Pons (tissue), 1 donor: ENCODE measurements around the gene CD19.
"Not testable (repeated sequence)": the region's sequence is repeated elsewhere in the genome, so short reads cannot be mapped to it uniquely, and the experiment has no call there.

Experiments used
- DNase-seq: peaks from one replicate; pipeline ENCODE4 v3.0.0-alpha.2; 2016; ENCODE audit warnings: low spot score

The CD19 gene

GRCh38 chr16:28936784-28937155 lies 5.0 kb downstream of the CD19 start:
- no peak for DNase-seq

- DNase-seq = no peak
These were observed 5.6 kb downstream of the CD19 start for GRCh38 chr16:28937222-28937876.

- no peak for DNase-seq
These were observed 7.0 kb downstream of the CD19 start for GRCh38 chr16:28938721-28939120.

DNA sequence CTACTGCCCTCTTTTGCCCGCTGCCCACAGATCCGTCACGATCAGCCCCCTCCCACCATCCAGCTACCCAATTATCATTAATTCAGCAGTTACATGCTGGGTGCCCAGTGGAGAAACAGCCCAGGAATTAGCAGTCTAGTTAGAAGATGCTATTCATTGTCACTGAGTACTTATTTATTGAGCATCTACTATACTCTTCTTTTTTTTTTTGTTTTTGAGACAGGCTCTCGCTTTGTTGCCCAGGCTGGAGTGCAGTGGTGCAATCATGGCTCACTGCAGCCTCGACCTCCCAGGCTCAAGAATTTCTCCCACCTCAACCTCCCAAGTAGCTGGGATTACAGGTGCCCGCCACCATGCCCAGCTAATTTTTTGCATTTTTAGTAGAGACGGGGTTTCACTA lies 8.1 kb downstream of the CD19 start:
- DNase-seq = not testable (repeated sequence)

DNA sequence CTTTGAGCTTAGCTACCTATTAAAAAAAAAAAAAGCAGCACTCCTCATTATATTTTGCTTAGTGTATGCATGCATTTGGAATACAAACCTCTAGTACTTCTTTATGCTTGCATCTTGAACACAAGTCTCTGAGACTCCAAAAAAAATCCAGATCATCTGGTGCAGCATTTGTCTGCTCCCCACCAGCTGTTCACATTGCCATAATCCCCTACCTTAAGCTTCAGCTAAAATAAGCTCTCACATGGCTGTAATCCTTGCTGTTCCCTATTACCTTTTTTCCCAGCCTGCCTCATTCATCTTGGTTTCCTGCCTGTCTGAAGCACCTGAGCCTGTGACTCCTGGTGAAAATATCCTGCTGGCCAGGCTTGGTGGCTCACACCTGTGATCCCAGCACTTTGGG lies 11.5 kb downstream of the CD19 start:
- DNase-seq = no peak

DNA sequence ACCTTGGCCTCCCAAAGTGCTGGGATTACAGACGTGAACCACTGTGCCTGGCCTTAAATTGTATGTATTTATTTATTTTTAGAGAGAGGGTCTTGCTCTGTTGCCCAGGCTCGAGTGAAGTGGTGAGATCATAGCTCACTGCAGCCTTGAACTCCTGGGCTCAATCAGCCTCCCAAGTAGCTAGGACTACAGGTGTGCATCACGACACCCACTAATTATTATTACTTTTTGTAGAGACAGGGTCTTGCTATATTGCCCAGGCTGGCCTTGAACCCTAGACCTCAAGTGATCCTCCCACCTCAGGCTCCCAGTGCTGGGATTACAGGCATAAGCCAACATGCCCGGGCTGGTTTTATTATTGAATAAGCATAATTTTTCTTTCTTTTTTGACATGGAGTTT lies 14.9 kb downstream of the CD19 start:
- DNase-seq = no peak

DNA sequence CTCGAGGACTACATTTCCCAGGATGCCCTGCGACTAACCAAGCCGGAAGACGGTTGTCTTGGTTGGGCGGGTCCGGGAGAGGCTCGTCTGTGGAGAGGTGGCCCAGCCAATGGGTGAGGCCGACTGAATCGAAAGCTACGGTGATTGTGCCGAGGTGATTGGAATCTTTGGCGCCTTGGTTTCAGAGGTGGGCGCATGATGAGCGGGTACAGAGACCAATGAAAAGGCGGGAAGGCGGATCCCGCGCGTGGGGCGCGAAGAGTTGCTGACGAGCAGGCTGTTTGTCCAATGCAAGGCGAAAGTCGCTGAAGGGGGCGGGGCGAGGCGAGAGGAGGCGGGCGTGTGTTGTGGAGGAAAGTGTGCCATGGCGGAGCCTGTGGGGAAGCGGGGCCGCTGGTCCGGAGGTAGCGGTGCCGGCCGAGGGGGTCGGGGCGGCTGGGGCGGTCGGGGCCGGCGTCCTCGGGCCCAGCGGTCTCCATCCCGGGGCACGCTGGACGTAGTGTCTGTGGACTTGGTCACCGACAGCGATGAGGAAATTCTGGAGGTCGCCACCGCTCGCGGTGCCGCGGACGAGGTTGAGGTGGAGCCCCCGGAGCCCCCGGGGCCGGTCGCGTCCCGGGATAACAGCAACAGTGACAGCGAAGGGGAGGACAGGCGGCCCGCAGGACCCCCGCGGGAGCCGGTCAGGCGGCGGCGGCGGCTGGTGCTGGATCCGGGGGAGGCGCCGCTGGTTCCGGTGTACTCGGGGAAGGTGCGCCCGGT lies 19.1 kb downstream of the CD19 start, which contains the start of gene NFATC2IP:
NFATC2IP (plus strand) TSS at position 290 of the 762 bp plus-strand sequence; CDS start at position 365, 75 bp downstream.
- DNase-seq = peak; percentile 100

GRCh38 chr16:28951410-28951943 lies 19.7 kb downstream of the CD19 start:
- no peak for DNase-seq

DNA sequence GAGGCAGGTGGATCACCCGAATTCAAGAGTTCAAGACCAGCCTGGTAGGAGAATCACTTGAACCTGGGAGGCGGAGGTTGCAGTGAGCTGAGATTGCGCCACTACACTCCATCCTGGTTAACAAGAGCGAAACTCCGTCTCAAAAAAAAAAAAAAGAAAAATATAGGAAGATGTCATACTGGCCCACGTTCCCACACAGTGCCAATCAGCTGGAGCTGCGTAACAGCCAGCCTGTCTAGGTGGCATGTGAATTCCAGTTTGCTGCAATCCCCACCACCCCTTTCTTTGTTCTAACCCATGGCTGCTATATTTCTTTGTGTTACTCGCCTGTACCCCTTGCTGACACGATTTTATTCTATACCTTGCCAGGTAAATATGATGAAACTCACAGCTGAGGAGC lies 26.4 kb downstream of the CD19 start:
- no peak for DNase-seq

- DNase-seq = no peak
These were observed 27.1 kb downstream of the CD19 start for GRCh38 chr16:28958836-28959235.

DNA sequence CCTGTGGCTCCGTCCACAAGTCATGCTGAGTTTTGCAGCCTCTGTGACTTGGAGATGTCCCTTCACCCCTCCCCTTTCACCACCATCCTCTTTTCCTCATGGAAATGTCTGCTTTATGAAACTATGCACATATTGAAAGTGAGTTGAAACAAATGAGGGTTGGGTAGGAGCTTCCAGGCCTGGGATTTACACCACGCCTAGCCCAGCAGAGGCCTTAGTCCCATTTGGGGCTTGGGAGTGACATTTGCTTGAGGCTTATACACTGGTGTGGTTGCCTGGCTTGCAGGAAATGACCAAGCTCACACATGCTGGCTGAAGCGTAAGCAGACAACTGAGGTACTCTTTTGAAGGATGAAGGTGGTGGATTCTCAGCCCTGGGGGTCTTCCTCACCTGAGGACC lies 32.3 kb downstream of the CD19 start:
- no peak for DNase-seq

GRCh38 chr16:28964496-28964895 lies 32.7 kb downstream of the CD19 start:
- no peak for DNase-seq

DNA sequence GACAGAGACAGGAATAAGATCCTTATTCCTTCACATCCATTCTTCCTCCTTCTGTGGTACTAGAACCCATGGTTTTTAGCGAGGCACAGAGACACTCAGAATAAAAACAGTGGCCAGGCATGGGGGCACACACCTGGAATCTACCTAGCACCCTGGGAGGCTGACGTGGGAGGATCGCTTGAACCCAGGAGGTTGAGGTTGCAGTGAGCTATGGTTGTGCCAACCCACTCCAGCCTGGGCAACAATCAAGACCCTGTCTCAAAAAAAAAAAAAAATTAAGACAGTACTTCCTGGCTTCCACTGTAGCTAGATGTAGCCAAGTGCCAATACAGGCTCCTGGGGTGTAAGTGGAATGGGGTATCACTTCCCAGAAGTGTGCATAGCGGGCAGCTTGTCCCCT lies 35.4 kb downstream of the CD19 start:
- no peak for DNase-seq

DNA sequence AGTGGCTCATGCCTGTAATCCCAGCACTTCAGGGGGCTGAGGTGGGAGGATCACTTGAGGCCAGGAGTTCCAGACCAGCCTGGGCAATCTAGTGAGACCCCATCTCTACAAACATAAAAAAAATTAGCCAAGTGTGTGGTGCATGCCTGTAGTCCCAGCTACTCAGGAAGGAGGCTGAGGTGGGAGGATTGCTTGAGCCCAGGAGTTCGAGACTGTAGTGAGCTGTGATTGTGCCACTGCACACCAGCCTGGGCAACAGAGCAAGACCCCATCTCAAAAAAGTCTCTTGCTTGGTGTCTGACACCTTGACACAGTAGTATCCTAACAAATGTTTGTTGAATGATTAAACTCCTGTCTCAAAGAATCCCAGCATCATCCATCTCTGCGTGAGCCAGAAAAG lies 37.9 kb downstream of the CD19 start:
- not testable (repeated sequence) for DNase-seq

DNA sequence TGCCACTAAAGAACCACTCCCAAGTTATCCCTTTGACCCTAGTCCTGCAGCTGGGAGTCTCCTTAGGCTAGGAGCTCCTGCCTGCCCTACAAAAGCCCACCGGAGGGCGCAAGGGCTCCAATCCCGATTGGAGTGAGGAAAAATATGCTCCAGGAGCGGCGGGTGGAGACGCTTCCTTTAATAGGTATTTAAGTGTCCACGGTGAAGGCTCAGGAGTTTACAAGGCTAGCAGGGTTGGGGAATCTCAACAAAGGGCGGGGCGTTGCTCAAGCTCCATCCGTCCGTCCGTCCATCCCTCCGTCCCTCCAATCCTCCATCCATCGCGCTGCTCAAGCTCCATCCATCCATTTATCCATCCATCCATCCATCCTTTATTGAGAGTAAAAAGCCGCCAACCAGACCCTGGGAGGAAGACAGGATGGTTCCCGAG lies 42.3 kb downstream of the CD19 start:
- peak; percentile 74 for DNase-seq

DNA sequence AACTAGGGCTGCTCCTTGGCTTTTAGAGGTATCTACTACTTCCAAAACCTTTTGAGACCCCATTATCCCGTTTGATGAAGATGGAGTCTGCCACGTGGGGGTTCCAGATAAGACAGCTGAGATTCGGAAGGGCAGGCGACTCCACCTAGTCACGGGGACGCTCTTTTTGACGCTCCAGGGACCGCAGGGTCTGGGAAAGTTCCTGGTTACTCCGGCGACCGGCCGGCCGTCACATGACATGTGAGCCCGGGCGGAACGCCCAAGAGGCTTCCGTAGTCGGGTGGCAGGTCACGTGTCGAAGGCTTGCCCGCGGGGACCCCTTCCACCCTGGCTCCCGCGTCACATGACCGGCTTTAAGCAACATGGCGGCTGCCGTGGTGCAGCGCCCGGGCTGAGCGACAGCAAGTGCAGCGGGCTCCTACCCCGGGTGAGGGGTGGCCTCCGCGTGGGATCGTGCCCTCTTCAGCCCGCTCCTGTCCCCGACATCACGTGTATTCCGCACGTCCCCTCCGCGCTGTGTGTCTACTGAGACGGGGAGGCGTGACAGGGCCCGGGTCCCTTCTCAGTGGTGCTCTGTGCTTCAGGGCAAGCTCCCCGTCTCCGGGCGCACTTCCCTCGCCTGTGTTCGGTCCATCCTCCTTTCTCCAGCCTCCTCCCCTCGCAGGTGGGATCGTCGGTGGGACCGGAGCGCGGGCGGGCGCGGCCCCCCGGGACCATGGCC lies 42.8 kb downstream of the CD19 start, which contains the start of gene SPNS1:
SPNS1 (plus strand) TSS at position 342 of the 721 bp plus-strand sequence; CDS start at position 716, 374 bp downstream.
- DNase-seq = peak; percentile 93

GRCh38 chr16:28975158-28975599 lies 43.4 kb downstream of the CD19 start:
- no peak for DNase-seq

DNA sequence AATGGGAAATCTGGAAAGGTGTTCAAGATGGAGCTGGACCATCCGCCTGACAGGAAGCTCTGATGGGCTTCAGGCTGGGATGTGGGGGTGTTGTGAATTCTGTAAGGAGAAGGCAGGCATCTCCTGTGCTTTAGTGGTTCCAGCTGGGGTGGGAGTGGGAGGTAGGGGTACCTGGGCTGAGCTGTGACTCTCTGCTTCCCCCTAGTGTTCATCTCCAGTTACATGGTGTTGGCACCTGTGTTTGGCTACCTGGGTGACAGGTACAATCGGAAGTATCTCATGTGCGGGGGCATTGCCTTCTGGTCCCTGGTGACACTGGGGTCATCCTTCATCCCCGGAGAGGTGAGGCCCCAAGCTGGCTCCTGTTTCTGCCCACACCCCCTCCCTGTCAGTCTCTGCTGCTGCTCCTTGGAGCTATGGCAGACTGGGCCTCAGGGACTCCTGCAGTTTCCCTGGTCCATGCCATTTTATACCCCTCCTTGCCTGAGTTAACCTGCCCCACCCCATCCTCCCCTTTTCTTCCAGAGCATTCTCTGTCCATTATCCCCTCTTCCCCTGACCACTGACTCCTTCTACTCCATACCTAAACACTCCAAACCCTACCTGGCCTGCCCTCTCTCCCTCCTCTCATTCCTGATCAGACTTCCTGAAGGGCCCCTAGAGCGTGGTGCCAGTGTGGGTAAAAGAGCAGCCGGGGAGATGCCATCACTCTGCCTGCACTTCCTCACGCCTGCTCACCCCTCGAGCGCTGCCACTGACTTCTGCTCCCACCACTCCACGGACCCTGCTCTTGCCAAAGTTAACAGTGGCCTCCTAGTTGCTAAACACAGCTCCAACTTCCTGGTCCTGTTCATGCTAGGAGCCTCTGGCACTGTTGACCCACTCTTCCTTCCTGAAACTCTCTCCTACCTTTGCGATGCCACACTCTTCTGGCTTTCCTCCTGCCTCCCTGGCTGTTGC lies 46.2 kb downstream of the CD19 start:
- no peak for DNase-seq

GRCh38 chr16:28980330-28980729 lies 48.6 kb downstream of the CD19 start:
- not testable (repeated sequence) for DNase-seq

DNA sequence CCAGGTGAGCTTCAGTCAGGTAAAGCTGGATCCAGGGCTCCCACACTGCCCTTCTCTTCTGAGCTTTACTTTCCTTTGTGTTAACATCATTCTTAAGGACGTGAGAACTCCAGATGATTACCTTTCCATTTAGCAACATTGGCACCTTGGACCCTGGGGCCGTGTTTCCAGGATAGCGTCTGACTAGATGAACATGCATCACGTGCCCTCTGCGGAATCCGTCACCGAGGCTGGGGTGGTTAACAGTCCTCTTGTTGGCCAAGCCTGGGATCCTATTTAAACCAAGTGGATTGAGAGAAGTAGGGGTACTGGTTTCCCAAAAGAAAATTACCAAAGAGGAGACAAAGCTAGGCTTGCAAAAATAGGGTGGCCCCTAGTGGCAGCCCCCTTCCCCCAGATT lies 49.2 kb downstream of the CD19 start:
- DNase-seq = no peak

GRCh38 chr16:28981517-28981916 lies 49.7 kb downstream of the CD19 start:
- DNase-seq = no peak
